CD4-positive, alpha-beta memory T cell (primary cell): ENCODE results near the gene GFOD2. TPM values are rescaled to one million over a fixed set of nuclear protein-coding genes. Genes with fewer than 3 reads are reported as not detected.

Experiments
- CTCF ChIA-PET: fragments of 350-600 bp; sonication (Branson Sonifier 250); formaldehyde crosslinking; loops from one replicate; lab custom pipeline; 2021; ENCODE audit warnings: inconsistent platforms; ENCODE audit not compliant: partially characterized antibody; lab: Charles Lee
- POLR2A ChIA-PET: fragments of 350-600 bp; sonication (Branson Sonifier 250); formaldehyde crosslinking; loops from one replicate; lab custom pipeline; 2021; ENCODE audit not compliant: partially characterized antibody; lab: Charles Lee
- DNase-seq, 5 donors: peaks; one replicate each; pipeline versions ENCODE4 v3.0.0 to v3.0.0-alpha.2; 2020 to 2022; ENCODE audit warnings: mixed read lengths in 1 of 5
- H3K27ac ChIP-seq: one replicate; pipeline ENCODE4 v1.7.0; 2013; ENCODE audit warnings: low read depth, low read length
- H3K27me3 ChIP-seq: 2 replicates; pipeline ENCODE4 v1.7.0; 2013; ENCODE audit warnings: mild to moderate bottlenecking, low read length, moderate library complexity; ENCODE audit not compliant: insufficient read depth
- H3K36me3 ChIP-seq: 2 replicates; pipeline ENCODE4 v1.7.0; 2013; ENCODE audit warnings: mild to moderate bottlenecking, low read length, moderate library complexity; ENCODE audit not compliant: insufficient read depth
- H3K4me1 ChIP-seq: 2 replicates; pipeline ENCODE4 v1.7.0; 2013; ENCODE audit warnings: mild to moderate bottlenecking, low read length, moderate library complexity; ENCODE audit not compliant: insufficient read depth
- H3K4me3 ChIP-seq, 2 donors: one replicate each; pipeline ENCODE4 v1.7.0; 2013; ENCODE audit warnings: low read length in 2 of 2, mild to moderate bottlenecking in 1 of 2
- H3K9me3 ChIP-seq, 2 donors: one replicate each; pipeline ENCODE4 v1.7.0; 2013; ENCODE audit warnings: low read length in 2 of 2, control low read depth in 1 of 2; ENCODE audit not compliant: control insufficient read depth in 1 of 2
- H3K27ac Mint-ChIP-seq, 7 donors: one replicate each; pipeline ENCODE4 v1.8.0; 2020 to 2021; ENCODE audit warnings: mixed read lengths in 7 of 7, mild to moderate bottlenecking in 6 of 7, inconsistent platforms in 3 of 7, moderate library complexity in 3 of 7
- H3K27me3 Mint-ChIP-seq, 2 donors: one replicate each; pipeline ENCODE4 v1.8.0; 2020 to 2021; ENCODE audit warnings: mixed read lengths in 2 of 2
- H3K36me3 Mint-ChIP-seq, 2 donors: one replicate each; pipeline ENCODE4 v1.8.0; 2020 to 2021; ENCODE audit warnings: mixed read lengths in 2 of 2, inconsistent platforms in 1 of 2, mild to moderate bottlenecking in 1 of 2
- H3K4me1 Mint-ChIP-seq, 4 donors: one replicate each; pipeline ENCODE4 v1.8.0; 2020 to 2021; ENCODE audit warnings: mixed read lengths in 4 of 4, mild to moderate bottlenecking in 1 of 4
- H3K4me3 Mint-ChIP-seq, 8 donors: one replicate each; pipeline ENCODE4 v1.8.0; 2020 to 2021; ENCODE audit warnings: mixed read lengths in 8 of 8, mild to moderate bottlenecking in 7 of 8, moderate library complexity in 6 of 8, inconsistent platforms in 3 of 8
- H3K9me3 Mint-ChIP-seq, 8 donors: one replicate each; pipeline ENCODE4 v1.8.0; 2020 to 2021; ENCODE audit warnings: mixed read lengths in 8 of 8, mild to moderate bottlenecking in 5 of 8, inconsistent platforms in 3 of 8, moderate library complexity in 1 of 8
- intact Hi-C: fragments of 100-400 bp; cut with micrococcal nuclease; formaldehyde crosslinking; loops from one replicate; pipeline ENCODE4 v1.15.1; 2023
- polyA plus RNA-seq, 2 donors: library from polyadenylated mRNA; unstranded; fragments of 300-500 nt; fragmentation: Illumina TruSeq; gene quantifications; one replicate each; pipeline ENCODE4 v1.2.3, GENCODE V29; 2021
- total RNA-seq, 2 experiments: library from RNA; stranded (reverse); gene quantifications; one replicate each; pipeline ENCODE4 v1.2.3, GENCODE V29; 2021

The GFOD2 gene
- total and polyA plus RNA-seq, 4 experiments from 2014 or later, result 10.8 to 19.8 (median 18.6) TPM

- Histone ChIP-seq H3K27ac (no peak overlapping the region), H3K36me3 (peaks cover 31% of the 10 kb centered on the region), H3K27me3 (no peaks in the 10 kb centered on the region), H3K9me3 (no peaks in the 10 kb centered on the region), H3K4me3 (no peak overlapping the region), H3K4me1 (peaks cover 30% of the 10 kb centered on the region)
- no peaks in the 10 kb centered on the region for H3K9me3 Mint-ChIP-seq
- CTCF ChIA-PET, result interaction anchor here (0.5 to 15.0 kb wide), 9 partner anchors 8 to 128 kb away, joined by 3 to 329 read pairs (median 16); partner anchors contain the start of gene CTCF
- H3K4me1 Mint-ChIP-seq, result peaks cover 2 to 28% (median 11%) of the 10 kb centered on the region in 4 donors
- no peak for DNase-seq
- intact Hi-C loops, result no loop called here
- peaks cover 18% of the 10 kb centered on the region in 2 donors for H3K36me3 Mint-ChIP-seq
- peak overlapping the region in 1 of 7 donors; percentile 13 for H3K27ac Mint-ChIP-seq
- POLR2A ChIA-PET, result interaction anchor here (1.0 to 9.5 kb wide), 4 partner anchors 17 to 93 kb away, joined by 3 to 190 read pairs (median 94); partner anchors contain the start of genes ACD, CTCF and PARD6A
- no peak overlapping the region for H3K4me3 Mint-ChIP-seq
- H3K27me3 Mint-ChIP-seq, result no peaks in the 10 kb centered on the region
Observed at GRCh38 chr16:67641779-67642708, 77.1 kb downstream of the GFOD2 start.

GRCh38 chr16:67637625-67638024 lies 81.5 kb downstream of the GFOD2 start:
- peaks cover 34% of the 10 kb centered on the region for H3K36me3 ChIP-seq
- no peak overlapping the region for H3K27ac ChIP-seq
- no peaks in the 10 kb centered on the region for H3K4me1 ChIP-seq
- no peaks in the 10 kb centered on the region for H3K27me3 ChIP-seq
- Mint-ChIP-seq H3K36me3 (peaks cover 32 to 39% of the 10 kb centered on the region in 2 donors), H3K27me3 (no peaks in the 10 kb centered on the region), H3K9me3 (no peaks in the 10 kb centered on the region), H3K27ac (no peak overlapping the region), H3K4me1 (no peaks in the 10 kb centered on the region), H3K4me3 (no peak overlapping the region)
- DNase-seq, result no peak
- ChIA-PET CTCF (interaction anchor here (3.1 kb wide), 1 partner anchor 117 kb away, joined by 14 read pairs; no protein-coding TSS in a partner anchor), POLR2A (interaction anchor here (1.2 kb wide), 1 partner anchor 90 kb away, joined by 5 read pairs; no protein-coding TSS in a partner anchor)
- H3K9me3 ChIP-seq, result no peaks in the 10 kb centered on the region
- H3K4me3 ChIP-seq, result no peak overlapping the region
- intact Hi-C loops, result no loop called here

GRCh38 chr16:67636713-67637112 lies 82.4 kb downstream of the GFOD2 start:
- CTCF ChIA-PET, result no interaction called here
- Mint-ChIP-seq H3K36me3 (peaks cover 39 to 46% of the 10 kb centered on the region in 2 donors), H3K4me3 (no peak overlapping the region), H3K27ac (peak overlapping the region in 2 of 7 donors; percentile 12 to 64), H3K27me3 (no peaks in the 10 kb centered on the region), H3K4me1 (peaks cover 0 to 1% (median 0%) of the 10 kb centered on the region in 4 donors), H3K9me3 (no peaks in the 10 kb centered on the region)
- Histone ChIP-seq H3K27ac (no peak overlapping the region), H3K27me3 (no peaks in the 10 kb centered on the region), H3K4me1 (no peaks in the 10 kb centered on the region), H3K36me3 (peaks cover 42% of the 10 kb centered on the region), H3K4me3 (no peak overlapping the region), H3K9me3 (no peaks in the 10 kb centered on the region)
- POLR2A ChIA-PET, result no interaction called here
- DNase-seq, result no peak
- intact Hi-C loops, result no loop called here

- Mint-ChIP-seq H3K4me1 (peaks cover 0 to 5% (median 0%) of the 10 kb centered on the region in 4 donors), H3K27ac (peak overlapping the region in 2 of 7 donors; percentile 80 to 86), H3K36me3 (peaks cover 40 to 61% of the 10 kb centered on the region in 2 donors), H3K27me3 (no peaks in the 10 kb centered on the region), H3K9me3 (no peaks in the 10 kb centered on the region), H3K4me3 (no peak overlapping the region)
- no peaks in the 10 kb centered on the region for H3K4me1 ChIP-seq
- no peak for DNase-seq
- intact Hi-C loops, result no loop called here
- peaks cover 50% of the 10 kb centered on the region for H3K36me3 ChIP-seq
- H3K27me3 ChIP-seq, result no peaks in the 10 kb centered on the region
- POLR2A ChIA-PET, result interaction anchor here (1.5 to 2.3 kb wide), 2 partner anchors 12 to 85 kb away, joined by 6 to 9 read pairs; partner anchors contain the start of gene CARMIL2
- no peak overlapping the region for H3K27ac ChIP-seq
- no peaks in the 10 kb centered on the region for H3K9me3 ChIP-seq
- no peak overlapping the region for H3K4me3 ChIP-seq
- CTCF ChIA-PET, result interaction anchor here (0.7 to 3.6 kb wide), 4 partner anchors 11 to 111 kb away, joined by 3 to 16 read pairs (median 12); partner anchors contain the start of genes CARMIL2 and CTCF
Observed at GRCh38 chr16:67632415-67633172, 86.5 kb downstream of the GFOD2 start.

GRCh38 chr16:67628216-67628615 lies 90.9 kb downstream of the GFOD2 start:
- Histone ChIP-seq H3K4me1 (no peaks in the 10 kb centered on the region), H3K27ac (no peak overlapping the region), H3K36me3 (peaks cover 63% of the 10 kb centered on the region), H3K27me3 (no peaks in the 10 kb centered on the region), H3K9me3 (no peaks in the 10 kb centered on the region), H3K4me3 (no peak overlapping the region)
- POLR2A ChIA-PET, result interaction anchor here (0.8 to 1.4 kb wide), 2 partner anchors 56 to 81 kb away, joined by 3 to 5 read pairs; no protein-coding TSS in a partner anchor
- Mint-ChIP-seq H3K4me1 (peaks cover 0 to 6% (median 0%) of the 10 kb centered on the region in 4 donors), H3K27ac (peak overlapping the region in 2 of 7 donors; percentile 17 to 62), H3K36me3 (peaks cover 48 to 64% of the 10 kb centered on the region in 2 donors), H3K27me3 (no peaks in the 10 kb centered on the region), H3K4me3 (no peak overlapping the region), H3K9me3 (no peaks in the 10 kb centered on the region)
- CTCF ChIA-PET, result interaction anchor here (0.6 to 1.9 kb wide), 4 partner anchors 16 to 106 kb away, joined by 3 to 5 read pairs (median 4); partner anchors contain the start of gene CARMIL2
- DNase-seq, result no peak
- intact Hi-C loops, result no loop called here
